Fibroblast of lung (primary cell): Measurements from ENCODE around the gene DCP1A.

Experiments
- EZH2 ChIP-seq: IDR thresholded peaks from 2 replicates; pipeline ENCODE4 v1.5.1; 2012; ENCODE audit warnings: low read length, control low read depth, mild to moderate bottlenecking; ENCODE audit errors: missing control alignments
- TF ChIP-seq, protein P1 (sequence below), 2 donors: IDR thresholded peaks in 1 of 2; conservative IDR thresholded peaks in 1 of 2; 1 replicate in 1 of 2; 2 replicates in 1 of 2; pipeline ENCODE4 v1.5.1; 2011 to 2012; ENCODE audit warnings: low read length in 2 of 2, control low read depth in 1 of 2, inconsistent platforms in 1 of 2, low read depth in 1 of 2, mild to moderate bottlenecking in 1 of 2

GRCh38 chr3:53324105-53324504 lies 23.2 kb downstream of the DCP1A start:
- TF ChIP-seq, protein P1, sequence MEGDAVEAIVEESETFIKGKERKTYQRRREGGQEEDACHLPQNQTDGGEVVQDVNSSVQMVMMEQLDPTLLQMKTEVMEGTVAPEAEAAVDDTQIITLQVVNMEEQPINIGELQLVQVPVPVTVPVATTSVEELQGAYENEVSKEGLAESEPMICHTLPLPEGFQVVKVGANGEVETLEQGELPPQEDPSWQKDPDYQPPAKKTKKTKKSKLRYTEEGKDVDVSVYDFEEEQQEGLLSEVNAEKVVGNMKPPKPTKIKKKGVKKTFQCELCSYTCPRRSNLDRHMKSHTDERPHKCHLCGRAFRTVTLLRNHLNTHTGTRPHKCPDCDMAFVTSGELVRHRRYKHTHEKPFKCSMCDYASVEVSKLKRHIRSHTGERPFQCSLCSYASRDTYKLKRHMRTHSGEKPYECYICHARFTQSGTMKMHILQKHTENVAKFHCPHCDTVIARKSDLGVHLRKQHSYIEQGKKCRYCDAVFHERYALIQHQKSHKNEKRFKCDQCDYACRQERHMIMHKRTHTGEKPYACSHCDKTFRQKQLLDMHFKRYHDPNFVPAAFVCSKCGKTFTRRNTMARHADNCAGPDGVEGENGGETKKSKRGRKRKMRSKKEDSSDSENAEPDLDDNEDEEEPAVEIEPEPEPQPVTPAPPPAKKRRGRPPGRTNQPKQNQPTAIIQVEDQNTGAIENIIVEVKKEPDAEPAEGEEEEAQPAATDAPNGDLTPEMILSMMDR (conservative IDR thresholded peaks at IDR 0.05 in 1 of 2, IDR thresholded peaks at IDR 0.05 in 1 of 2; ENCODE audit: low read depth in 1 of 2, low read length in 2 of 2), result no peak
- TF ChIP-seq EZH2, result no peak
